HG03354 (cell line): Measurements from ENCODE around the gene OTOP1.
"Not testable (repeated sequence)": the region's sequence is repeated elsewhere in the genome, so short reads cannot be mapped to it uniquely, and the experiment has no call there.

ENCODE experiments used
- ATAC-seq: cut with Tn5 transposase; IDR thresholded peaks from one replicate; pipeline ENCODE4 v1.9.1; 2021; ENCODE audit warnings: mild to moderate bottlenecking; ENCODE audit not compliant: unreplicated experiment, poor library complexity, severe bottlenecking

The OTOP1 gene, protein sequence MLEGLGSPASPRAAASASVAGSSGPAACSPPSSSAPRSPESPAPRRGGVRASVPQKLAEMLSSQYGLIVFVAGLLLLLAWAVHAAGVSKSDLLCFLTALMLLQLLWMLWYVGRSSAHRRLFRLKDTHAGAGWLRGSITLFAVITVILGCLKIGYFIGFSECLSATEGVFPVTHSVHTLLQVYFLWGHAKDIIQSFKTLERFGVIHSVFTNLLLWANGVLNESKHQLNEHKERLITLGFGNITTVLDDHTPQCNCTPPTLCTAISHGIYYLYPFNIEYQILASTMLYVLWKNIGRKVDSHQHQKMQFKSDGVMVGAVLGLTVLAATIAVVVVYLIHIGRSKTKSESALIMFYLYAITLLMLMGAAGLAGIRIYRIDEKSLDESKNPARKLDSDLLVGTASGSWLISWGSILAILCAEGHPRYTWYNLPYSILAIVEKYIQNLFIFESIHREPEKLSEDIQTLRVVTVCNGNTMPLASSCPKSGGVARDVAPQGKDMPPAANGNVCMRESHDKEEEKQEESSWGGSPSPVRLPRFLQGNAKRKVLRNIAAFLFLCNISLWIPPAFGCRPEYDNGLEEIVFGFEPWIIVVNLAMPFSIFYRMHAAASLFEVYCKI

DNA sequence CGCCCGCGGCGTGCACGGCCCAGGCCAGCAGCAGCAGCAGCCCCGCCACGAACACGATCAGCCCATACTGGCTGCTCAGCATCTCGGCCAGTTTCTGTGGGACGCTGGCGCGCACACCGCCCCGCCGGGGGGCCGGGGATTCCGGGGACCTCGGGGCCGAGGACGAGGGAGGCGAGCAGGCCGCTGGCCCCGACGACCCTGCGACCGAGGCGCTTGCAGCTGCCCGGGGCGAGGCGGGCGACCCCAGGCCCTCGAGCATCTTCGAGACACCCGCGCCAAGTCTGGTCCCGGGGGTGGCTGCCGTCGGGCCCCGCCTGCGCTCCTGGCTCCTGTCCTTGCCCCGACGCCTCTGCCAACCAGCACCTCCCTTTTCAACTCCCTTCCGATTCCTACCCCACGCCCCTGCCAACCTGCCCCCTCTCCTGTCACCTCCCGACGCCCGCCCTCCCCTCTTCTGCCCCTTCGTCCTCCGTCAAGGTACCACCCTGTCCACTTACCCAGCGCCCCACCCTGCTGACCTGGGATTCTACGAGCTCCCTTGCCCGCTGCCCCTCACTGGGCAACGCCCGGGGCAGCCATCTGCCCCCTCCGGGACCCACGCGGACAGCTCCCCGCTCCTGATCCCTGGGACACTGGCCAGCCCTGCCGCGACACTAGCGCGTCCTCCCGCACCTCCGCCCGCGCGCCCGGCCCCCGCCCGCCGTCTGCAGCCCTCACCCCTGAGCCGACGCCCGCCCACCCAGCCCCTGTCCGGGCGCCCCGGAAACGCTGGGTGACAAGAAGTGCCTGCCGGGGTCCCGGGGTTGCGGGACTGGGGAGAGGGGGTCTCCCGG lies at the start of gene OTOP1:
TSS of gene OTOP1 (minus strand) at position 324 of the 833 bp plus-strand sequence. CDS start at position 259, 65 bp downstream.
- no peak for ATAC-seq

DNA sequence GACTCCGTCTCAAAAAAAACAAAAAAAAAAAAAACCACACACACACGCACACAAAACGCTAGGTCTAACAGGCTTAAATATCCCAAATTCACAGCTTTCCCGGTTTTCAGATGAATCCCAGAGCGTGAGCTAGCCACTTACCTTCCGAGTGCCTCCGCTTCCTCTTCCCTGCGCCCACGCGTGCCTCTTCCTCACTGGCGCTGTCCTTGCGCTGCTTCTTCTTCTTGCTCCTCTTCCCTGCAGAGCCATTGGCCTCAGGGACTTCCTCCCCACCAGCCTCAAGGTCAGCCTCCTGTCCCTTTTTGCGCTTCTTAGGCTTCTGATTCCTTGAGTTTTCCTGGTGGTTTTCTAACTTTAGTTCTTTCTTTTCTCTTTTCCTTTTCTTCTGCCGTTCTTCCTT lies 47.5 kb upstream of the OTOP1 start:
- no peak for ATAC-seq

DNA sequence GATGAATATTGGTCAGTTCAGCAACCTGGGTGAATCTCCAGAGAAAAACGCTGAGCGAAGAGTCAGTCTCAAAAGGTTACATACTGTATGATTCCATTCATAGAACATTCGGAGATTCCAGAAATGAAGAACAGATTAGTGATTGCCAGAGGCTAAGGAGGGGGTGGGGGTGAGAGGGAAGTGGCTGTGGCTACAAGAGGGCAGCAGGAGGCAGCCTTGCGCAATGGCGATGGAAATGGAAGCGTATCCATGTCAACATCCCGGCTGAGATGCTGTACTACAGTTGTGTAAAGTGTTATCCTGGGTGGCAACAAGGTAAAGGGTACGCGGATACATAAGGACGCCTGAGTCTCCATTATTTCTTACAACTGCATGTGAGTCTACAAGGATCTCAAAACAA lies 45.2 kb upstream of the OTOP1 start:
- no peak for ATAC-seq

DNA sequence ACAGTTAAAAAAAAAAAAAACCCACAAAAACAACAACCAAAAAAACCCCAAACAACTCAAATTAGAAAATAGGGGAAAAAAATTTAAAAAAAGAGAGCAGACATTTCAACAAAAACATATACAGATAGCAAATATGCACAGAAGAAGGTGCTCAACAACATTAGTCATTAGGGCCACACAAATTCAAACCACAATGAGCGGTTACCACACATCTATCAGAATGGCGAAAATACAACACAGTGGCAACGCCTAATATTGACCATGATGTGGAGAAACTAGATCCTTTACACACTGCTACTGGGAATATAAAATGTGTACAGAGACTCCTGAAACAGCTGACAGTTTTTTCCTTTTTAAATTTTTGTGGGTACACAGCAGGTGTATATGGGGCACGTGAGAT lies 43.8 kb upstream of the OTOP1 start:
- ATAC-seq = no peak

DNA sequence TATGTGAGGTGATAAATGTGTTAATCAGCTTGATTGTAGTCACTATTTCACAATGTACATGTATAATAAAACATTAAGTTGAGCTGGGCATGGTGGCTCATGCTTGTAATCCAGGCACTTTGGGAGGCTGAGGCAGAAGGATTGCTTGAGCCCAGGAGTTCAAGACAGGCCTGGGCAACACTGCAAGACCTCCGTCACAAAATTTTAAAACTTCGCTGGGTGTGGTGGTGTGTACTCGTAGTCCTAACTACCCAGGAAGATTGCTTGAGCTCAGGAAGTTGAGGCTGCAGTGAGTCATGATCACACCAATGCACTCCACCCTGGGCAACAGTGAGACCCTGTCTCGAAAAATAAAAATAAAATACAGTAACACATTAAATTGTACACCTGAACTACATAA lies 43.1 kb upstream of the OTOP1 start:
- ATAC-seq = no peak

DNA sequence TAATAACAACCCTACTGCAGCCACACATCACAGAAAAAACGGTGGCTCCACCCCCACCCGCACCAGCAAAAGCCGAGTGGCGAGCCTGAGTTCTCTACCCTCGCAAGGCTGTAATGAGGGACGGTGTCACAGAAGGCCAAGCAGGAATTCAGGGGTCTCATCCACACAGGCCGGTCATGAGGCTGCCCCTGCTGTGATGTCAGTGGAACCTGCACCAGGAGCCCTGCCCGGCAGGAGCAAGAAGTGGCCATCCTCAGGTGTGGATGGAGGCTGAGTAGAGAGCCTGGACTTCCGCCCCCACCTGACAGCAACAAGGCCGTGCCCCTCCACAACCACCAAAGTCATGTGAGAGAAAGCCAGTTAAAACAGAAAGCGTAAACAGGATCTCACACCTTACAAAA lies 42.6 kb upstream of the OTOP1 start:
- no peak for ATAC-seq

DNA sequence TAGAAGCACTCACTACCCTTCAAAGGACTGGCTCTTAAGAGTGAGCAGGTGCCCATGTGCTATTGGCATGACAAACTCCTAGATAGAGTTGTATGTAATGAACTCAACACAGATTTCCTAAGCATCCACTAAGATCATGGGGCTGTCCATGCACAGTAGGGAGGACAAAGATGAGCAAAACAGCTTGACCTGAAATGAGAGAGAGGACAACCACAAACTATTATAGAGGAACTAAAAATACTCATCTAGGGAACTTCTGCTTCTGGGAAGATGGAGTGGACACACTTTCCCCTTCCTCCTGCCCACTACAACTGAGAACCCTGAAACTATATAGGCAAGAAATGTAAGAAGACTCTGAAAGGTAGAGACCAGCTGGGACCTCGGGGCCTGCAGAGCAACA lies 42.0 kb upstream of the OTOP1 start:
- ATAC-seq = no peak

DNA sequence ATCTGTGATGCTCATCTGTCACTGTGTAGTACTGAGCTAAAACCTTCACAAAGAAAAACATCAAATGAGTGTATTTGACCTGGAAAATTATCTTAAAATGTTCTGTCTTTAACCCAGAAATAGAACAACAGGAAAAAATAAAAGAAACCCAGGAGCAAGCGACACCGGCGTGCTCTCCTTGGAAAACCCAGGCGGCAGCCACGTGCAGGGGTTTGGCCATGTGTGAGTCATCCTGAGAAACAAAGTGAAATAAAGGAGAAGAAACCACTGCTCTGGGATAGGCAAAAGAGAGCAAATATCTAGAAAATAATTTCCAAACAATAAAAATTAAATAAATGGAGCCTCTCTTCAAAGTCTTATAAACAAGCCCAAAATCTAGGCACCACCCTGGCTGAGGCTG lies 41.3 kb upstream of the OTOP1 start:
- no peak for ATAC-seq

DNA sequence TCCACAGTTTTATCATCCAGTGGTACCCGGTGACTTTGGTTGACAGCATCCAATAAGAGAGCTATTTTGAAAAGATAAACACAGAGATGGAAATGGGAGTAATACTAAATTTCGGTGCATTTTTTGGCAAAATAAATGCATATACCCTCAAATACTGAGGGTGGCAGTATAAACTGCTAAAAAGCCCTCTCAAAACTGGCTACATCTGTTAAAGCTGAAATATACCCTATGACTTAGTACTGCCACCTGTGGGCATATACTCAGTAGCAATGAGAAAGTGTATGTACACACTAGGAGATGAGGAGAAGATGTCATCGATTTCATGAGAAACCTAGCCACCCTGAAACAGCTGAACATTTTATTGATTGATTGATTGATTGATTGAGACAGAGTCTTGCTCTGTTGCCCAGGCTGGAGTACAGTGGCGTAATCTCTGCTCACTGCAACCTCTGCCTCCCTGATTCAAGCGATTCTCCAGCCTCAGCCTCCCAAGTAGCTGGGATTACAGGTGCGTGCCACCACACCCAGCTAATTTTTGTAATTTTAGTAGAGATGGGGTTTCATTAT lies 33.5 kb upstream of the OTOP1 start:
- peak; percentile 65 for ATAC-seq

DNA sequence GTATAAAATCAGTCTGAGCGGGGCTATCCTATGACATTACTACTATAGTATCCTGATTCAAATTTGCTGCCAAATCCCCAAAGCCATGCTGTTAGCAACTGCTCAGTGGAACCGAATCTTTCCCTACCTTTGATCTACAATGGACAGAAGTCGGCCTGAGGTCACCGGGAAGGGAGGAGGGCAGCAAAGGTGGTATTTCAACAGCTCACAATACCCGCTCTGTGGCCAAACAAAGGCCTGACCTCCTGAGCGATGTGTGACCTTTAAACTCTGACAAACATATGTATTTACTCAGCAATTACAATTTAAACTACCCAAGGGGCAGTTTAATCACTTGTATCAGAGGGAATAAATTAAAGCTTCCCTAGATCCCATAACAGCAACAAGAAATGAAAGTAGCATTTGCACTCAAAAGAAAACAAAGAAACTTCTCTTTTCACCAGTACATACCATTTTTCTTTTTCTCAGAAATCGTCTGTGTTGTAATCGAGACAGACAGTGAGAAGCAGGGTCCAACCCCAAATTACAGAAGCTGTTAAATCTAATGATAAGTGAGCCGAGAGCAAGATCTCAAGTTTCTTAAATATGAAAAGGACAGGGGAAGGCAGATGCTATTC lies 32.9 kb upstream of the OTOP1 start:
- ATAC-seq = no peak

DNA sequence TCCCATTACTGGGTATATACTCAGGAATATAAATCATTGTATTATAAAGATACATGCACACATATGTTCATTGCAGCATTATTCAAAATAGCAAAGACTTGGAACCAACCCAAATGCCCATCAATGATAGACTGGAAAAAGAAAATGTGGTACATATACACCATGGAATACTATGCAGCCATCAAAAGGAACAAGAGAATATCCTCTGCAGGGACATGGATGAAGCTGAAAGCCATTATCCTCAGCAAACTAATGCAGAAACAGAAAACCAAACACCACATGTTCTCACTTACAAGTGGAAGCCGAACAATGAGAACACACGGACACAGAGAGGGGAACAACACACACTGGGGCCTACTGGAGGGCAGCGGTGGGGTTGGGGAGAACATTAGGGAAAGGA lies 31.0 kb upstream of the OTOP1 start:
- ATAC-seq = not testable (repeated sequence)

DNA sequence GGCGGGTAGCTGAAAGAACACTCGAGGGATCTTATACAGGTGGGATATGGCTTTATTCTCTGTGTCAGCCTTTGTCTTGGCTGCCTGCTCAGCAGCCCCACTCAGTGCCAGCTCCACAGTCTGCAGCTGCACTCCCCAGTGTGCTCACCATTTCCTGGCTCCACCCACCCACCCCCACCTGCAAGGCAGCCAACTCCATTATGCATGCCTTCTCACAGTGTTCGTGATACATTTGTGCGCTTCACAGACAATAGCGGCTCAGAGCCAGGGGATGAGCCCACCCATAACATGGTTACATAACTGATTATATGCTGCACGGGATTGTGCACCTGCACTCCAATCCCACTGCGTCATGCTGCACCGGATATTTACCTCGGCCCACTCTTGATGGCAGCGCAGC lies 30.1 kb upstream of the OTOP1 start:
- ATAC-seq = no peak

DNA sequence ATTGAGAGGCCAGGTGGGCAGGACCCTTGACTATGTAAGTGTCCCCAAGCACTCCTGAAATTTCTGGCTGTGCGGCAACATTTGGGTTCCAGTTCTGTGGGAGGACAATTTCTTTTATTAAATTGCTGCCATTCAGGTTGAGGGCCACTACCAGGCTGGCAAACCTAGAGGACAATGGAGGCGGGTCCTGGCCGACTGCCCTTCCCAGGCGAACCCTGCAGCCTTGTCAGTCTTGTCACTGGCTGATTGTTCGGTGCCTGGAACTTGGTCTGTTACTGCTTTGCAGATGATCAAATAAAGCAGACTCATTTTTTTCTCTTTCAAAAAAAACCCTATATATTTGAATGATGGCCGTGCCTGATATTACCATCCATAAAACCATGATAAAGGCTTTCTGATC lies 27.9 kb upstream of the OTOP1 start:
- no peak for ATAC-seq

DNA sequence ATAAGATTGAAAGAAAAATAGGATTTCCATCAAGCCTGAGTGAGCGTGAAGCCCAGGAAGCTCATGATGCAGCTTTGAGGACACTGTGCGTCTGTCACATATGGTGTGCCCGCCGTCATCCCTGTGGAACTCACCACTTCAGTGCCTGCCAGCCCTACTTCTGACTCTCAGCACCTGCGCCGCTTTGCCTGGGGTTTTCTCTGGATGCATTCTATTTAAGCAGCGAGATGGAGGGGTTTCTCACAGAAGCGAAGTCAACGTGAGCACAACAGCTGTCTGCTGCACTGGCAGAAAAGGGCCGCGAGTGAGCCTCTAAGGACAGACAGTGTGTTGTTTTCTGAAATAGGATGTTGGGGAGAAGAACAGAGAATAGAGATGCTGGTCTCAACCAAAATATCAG lies 27.5 kb upstream of the OTOP1 start:
- ATAC-seq = no peak

DNA sequence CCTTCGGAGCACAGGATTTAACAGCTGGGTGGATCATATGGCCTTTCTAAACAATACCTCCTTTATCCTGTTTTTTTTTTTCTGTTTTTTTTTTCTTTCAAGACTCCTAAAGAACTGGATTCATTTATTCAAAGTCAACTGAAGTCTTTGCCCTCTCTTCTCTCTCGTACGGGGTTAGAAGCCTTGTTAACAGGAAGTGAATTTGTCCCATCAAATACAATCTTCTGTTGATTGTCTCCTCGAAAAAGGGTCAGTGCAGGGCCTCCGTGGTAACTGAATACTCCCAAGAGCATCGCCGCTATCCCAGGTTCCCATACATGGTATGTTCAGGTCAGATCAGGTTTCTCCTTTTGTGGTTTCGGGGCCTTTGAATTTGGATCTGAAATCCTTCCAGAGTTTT lies 23.1 kb upstream of the OTOP1 start:
- no peak for ATAC-seq

DNA sequence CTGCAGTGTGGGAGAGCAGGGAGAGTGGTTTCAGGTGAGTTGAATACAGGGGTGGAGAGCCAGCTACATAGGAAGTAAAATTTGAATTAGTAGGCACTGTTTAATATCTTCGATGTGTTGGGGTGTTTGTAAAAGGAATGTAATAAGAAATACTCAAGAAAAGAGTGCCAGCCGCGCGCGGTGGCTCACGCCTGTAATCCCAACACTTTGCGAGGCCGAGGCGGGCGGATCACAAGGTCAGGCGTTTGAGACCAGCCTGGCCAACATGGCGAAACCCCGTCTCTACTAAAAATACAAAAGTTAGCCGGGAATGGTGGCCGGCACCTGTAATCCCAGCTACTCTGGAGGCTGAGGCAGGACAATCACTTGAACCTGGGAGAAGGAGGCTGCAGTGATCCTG lies 22.6 kb upstream of the OTOP1 start:
- ATAC-seq = not testable (repeated sequence)

DNA sequence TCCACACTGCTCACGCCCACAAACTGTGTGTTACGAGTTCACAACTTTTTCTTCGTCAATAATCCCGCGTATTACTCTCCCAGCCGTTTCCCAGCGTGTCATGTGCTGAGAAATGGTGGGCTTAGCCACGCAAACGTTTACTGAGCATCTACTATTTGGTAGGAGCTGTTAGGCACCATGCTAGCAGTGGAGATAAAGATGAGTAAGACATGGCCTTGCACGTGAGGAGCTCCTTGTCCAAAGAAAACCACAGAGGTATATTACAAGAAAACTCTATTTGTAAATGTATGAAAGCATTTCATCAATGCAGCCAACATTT lies 22.1 kb upstream of the OTOP1 start:
- ATAC-seq = no peak

DNA sequence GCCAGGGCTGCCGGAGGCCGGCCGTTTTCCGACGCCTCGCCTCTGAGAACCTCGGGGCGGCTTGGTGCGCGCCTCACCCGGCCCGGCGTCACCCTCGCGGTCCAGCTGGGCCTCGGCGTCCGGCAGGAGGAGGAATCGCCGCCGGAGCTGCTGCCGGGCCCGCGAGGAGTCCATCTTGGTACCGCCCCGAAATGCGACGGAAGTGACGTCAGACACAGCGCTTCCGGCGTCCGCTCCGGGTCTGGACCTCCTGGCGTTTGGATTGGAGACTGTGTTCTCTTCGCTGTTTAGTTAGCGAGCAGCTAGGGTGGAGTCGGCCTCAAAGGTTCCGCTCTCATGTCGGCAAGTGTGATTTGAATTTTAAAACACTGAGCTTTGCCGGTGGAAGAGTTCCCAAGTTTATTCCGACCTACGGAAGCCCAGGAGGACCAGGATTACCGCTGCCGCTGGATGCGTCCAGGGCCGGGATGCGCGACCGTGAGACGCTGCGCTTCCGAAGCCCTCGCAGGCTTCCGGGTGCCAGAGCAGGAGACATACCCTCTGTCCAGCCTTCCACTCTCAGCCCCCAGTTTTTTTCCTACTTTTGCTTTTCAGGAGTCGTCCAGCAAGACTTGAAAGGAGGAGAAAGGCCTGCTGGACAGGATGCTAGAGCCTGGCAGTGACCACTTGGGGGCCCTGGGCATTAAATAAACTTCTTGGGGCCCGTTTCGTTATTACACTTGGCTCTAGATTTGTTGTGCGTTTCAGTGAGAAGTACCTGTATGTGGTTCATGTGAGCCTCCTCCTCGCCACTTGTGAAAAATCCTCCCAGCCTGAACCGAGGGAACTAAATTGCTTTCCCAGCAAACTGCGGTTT lies 21.5 kb upstream of the OTOP1 start, which contains the start of gene TMEM128:
TSS of gene TMEM128 (minus strand) at position 195 of the 856 bp plus-strand sequence. CDS start at position 174, 21 bp downstream.
- peak; percentile 98 for ATAC-seq

DNA sequence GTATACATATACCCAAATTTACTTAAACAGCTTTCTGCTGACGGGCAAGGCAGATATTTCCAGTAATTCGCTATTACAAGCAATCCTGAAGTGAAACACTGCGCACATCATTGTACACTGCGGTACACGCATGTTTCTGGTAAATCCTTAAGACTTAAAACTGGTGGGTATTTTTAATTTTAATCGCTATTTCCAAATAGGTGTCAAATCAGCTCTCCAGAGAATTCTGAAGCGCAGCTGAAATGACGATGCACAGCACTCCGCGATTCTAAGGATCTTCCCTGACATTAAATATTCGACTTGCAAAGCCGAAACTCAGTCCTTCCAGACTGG lies 20.9 kb upstream of the OTOP1 start:
- ATAC-seq = peak; percentile 22
